Common myeloid progenitor, CD34-positive (primary cell): ENCODE results near the gene ALX4.

ENCODE experiments used
- CTCF ChIA-PET: fragments of 350-600 bp; sonication (Branson Sonifier 250); formaldehyde crosslinking; loops from one replicate; lab custom pipeline; 2021; ENCODE audit warnings: antibody characterized with exemption; lab: Charles Lee
- POLR2A ChIA-PET: fragments of 350-600 bp; sonication (Branson Sonifier 250); formaldehyde crosslinking; loops from one replicate; lab custom pipeline; 2021; ENCODE audit warnings: antibody characterized with exemption; lab: Charles Lee
- DNase-seq, 3 donors: peaks; one replicate each; pipeline versions ENCODE4 v3.0.0 to v3.0.0-alpha.2; 2013
- H3K27ac ChIP-seq, 2 experiments: 1 replicate in 1 of 2; 2 replicates in 1 of 2; pipeline ENCODE4 v1.7.0; 2013; ENCODE audit warnings: inconsistent platforms in 2 of 2, low read length in 2 of 2, mild to moderate bottlenecking in 2 of 2, low read depth in 1 of 2, moderate library complexity in 1 of 2; ENCODE audit not compliant: severe bottlenecking in 2 of 2, insufficient read depth in 1 of 2, poor library complexity in 1 of 2
- H3K27me3 ChIP-seq, 5 experiments: replicated peaks in 2 of 5; 1 replicate in 3 of 5; 2 replicates in 2 of 5; pipeline versions ENCODE4 v1.6.1 to v1.7.0; 2013; ENCODE audit warnings: low read length in 4 of 5, mild to moderate bottlenecking in 2 of 5, moderate library complexity in 2 of 5, inconsistent platforms in 1 of 5; ENCODE audit not compliant: insufficient read depth in 5 of 5, control insufficient read depth in 4 of 5
- H3K36me3 ChIP-seq, 4 experiments: 1 replicate in 2 of 4; 2 replicates in 2 of 4; pipeline versions ENCODE4 v1.6.1 to v1.7.0; 2013; ENCODE audit warnings: low read length in 3 of 4, control low read depth in 1 of 4, mild to moderate bottlenecking in 1 of 4; ENCODE audit not compliant: control insufficient read depth in 4 of 4, insufficient read depth in 4 of 4
- H3K4me1 ChIP-seq, 4 experiments: 1 replicate in 3 of 4; 2 replicates in 1 of 4; pipeline versions ENCODE4 v1.6.1 to v1.7.1; 2013; ENCODE audit warnings: low read length in 3 of 4, mild to moderate bottlenecking in 3 of 4, control low read depth in 1 of 4, inconsistent platforms in 1 of 4, moderate library complexity in 1 of 4; ENCODE audit not compliant: control insufficient read depth in 4 of 4, insufficient read depth in 4 of 4; ENCODE audit errors: control extremely low read depth in 1 of 4
- H3K4me3 ChIP-seq, 7 experiments: 1 replicate in 4 of 7; 2 replicates in 3 of 7; pipeline versions ENCODE4 v1.5.1 to v1.7.0; 2013; ENCODE audit warnings: mild to moderate bottlenecking in 7 of 7, low read length in 6 of 7, moderate library complexity in 6 of 7, inconsistent platforms in 2 of 7, low read depth in 2 of 7, control low read depth in 1 of 7; ENCODE audit not compliant: insufficient read depth in 4 of 7, control insufficient read depth in 1 of 7; ENCODE audit errors: extremely low read depth in 1 of 7
- H3K9me3 ChIP-seq, 5 experiments: 1 replicate in 4 of 5; 2 replicates in 1 of 5; pipeline versions ENCODE4 v1.6.1 to v1.7.1; 2013; ENCODE audit warnings: low read length in 4 of 5, mild to moderate bottlenecking in 2 of 5, inconsistent platforms in 1 of 5, low read depth in 1 of 5, moderate library complexity in 1 of 5; ENCODE audit not compliant: control insufficient read depth in 4 of 5, insufficient read depth in 2 of 5; ENCODE audit errors: control extremely low read depth in 1 of 5
- WGBS: methylation state at CpG from one replicate; pipeline ENCODE4 v1.1.5; 2013; ENCODE audit not compliant: insufficient coverage; 5-methylcytosine and 5-hydroxymethylcytosine counted together

The ALX4 gene

DNA sequence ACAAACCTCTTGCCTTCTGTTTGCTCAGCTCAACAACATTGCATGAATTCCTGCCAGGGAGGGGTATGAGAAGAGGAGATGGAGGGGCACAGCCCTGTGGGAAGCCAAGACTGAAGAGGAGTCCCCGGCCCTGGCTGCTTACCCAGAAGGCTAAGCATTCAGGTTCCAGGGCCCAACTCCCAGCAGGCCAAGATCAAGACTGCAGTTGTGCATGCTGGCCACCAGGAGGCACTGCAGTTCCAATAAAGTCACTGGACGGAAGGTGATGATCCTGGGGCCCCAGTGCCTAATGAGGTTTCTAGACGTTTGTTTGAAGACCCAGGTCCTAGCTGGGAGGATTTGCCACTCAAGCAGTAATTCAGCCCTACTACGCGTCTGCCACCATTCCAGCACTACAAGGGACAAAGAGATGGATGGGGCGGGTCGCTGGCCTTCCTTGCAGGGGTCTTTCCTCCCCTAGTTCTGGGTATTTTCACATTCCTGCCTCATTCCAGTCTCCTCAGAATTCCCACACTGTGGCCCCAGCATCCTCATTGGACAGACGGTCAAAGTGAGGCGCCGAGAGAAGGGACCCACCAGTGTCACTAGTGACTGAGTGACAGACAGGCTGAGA lies 23.6 kb downstream of the ALX4 start:
- Histone ChIP-seq H3K4me1 (no peaks in the 10 kb centered on the region), H3K4me3 (no peak overlapping the region), H3K9me3 (no peaks in the 10 kb centered on the region), H3K27ac (no peak overlapping the region), H3K27me3 (peaks cover 0 to 18% (median 6%) of the 10 kb centered on the region in 5 experiments), H3K36me3 (no peaks in the 10 kb centered on the region)
- WGBS = 80% methylated on average over 6 of the region's 10 CpGs
- ChIA-PET CTCF (interaction anchor here (0.9 to 4.4 kb wide), 11 partner anchors 8 to 260 kb away, joined by 3 to 24 read pairs (median 3); no protein-coding TSS in a partner anchor), POLR2A (no interaction called here)
- DNase-seq = peak; percentile 68 to 77 (median 71)

DNA sequence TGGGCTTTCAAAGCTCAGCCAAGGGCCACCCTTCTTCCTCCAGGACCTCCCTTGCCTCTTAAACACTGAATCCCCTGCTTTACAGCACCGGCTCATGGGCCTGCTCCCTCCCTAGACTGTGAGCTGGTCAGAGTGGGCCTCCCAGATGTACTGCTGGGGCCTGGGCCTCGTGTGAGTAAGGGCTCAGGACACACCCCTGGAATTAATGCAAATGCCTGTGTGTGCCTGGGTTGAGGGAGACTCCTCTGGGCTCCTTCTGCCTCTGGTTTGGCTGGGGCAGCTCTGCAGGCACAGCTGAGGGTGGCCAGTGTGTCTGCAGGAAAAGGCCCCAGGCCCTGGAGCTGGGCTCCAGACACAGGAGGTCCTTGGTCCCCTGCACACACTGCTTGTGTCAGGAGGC lies 24.2 kb downstream of the ALX4 start:
- no peak overlapping the region for H3K4me3 ChIP-seq
- POLR2A ChIA-PET = no interaction called here
- peaks cover 0 to 16% (median 6%) of the 10 kb centered on the region in 5 experiments for H3K27me3 ChIP-seq
- no peaks in the 10 kb centered on the region for H3K9me3 ChIP-seq
- DNase-seq = no peak
- CTCF ChIA-PET = interaction anchor here (0.9 to 4.4 kb wide), 8 partner anchors 8 to 254 kb away, joined by 3 to 24 read pairs (median 4); no protein-coding TSS in a partner anchor
- H3K27ac ChIP-seq = no peak overlapping the region
- H3K36me3 ChIP-seq = no peaks in the 10 kb centered on the region
- no peaks in the 10 kb centered on the region for H3K4me1 ChIP-seq
- 100% methylated on average over 2 of the region's 2 CpGs for WGBS

DNA sequence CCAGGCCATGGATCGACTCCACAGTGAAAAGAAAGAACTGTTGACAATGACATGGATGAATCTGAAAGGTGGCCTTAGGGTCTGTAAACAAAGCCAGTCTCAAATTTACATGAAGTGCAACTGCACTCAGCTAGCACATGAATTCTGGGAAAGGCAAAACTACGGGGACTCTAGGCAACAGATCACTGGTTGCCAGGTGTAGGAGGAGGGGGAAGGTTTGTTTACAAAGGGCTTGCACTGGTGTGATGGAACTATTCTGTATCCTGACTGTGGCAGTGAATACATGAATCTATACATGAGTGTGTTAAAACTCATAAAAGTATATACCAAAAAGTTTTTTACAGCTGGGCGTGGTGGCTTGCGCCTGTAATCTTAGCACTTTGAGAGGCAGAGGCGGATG lies 27.3 kb downstream of the ALX4 start:
- Histone ChIP-seq H3K9me3 (no peaks in the 10 kb centered on the region), H3K27me3 (peaks cover 0 to 6% (median 0%) of the 10 kb centered on the region in 5 experiments), H3K27ac (no peak overlapping the region), H3K36me3 (no peaks in the 10 kb centered on the region), H3K4me3 (no peak overlapping the region), H3K4me1 (no peaks in the 10 kb centered on the region)
- DNase-seq = no peak
- WGBS = 97% methylated on average over 3 of the region's 5 CpGs
- ChIA-PET CTCF (no interaction called here), POLR2A (no interaction called here)

DNA sequence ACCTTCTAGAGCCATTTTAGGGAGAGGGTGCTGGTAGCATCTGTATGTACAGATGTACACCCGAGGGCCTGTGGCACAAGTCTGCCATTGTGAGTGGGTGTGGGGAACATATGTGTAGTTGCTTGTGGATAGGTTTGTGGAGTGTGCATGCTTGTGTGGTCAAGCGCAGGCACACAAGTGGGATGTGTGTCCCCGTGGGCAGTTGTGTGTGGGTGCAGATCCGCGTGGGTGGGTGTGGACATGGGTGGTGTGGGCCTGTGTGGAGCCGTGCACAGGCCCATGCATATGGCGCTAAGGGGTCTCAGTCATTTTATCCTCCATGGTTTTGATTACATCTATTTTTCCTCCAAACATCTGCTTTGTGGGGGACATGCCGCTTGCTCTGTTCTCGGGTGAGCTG lies 28.8 kb downstream of the ALX4 start:
- 93% methylated on average over 4 of the region's 9 CpGs for WGBS
- no peaks in the 10 kb centered on the region for H3K36me3 ChIP-seq
- no peak overlapping the region for H3K27ac ChIP-seq
- peaks cover 0 to 6% (median 0%) of the 10 kb centered on the region in 5 experiments for H3K27me3 ChIP-seq
- DNase-seq = no peak
- no peak overlapping the region for H3K4me3 ChIP-seq
- POLR2A ChIA-PET = interaction anchor here (0.6 kb wide), 1 partner anchor 361 kb away, joined by 3 read pairs; no protein-coding TSS in a partner anchor
- no peaks in the 10 kb centered on the region for H3K4me1 ChIP-seq
- CTCF ChIA-PET = interaction anchor here (0.9 to 1.0 kb wide), 3 partner anchors 243 to 259 kb away, joined by 3 to 4 read pairs (median 3); no protein-coding TSS in a partner anchor
- H3K9me3 ChIP-seq = no peaks in the 10 kb centered on the region

DNA sequence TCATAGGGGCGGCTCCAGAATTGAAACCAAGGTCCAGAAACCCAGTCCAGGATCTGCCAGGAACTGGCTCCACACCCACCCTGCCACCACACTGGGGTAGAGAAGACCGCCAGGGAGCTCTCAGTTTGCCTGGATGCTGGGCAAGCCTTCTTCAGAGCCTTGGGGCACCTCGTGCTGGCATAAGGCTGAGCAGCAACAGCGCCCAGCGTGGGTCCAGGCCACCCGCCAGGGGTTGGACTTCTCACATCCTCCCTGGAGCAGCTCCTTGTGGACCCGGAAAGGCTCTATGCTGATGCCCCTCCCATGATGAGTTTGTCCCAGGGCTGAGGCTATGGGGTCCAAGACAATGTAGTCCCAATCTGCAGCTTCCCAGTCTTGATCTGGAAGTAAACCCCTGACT lies 29.7 kb downstream of the ALX4 start:
- 98% methylated on average over 6 of the region's 7 CpGs for WGBS
- H3K4me1 ChIP-seq = no peaks in the 10 kb centered on the region
- no peaks in the 10 kb centered on the region for H3K36me3 ChIP-seq
- CTCF ChIA-PET = no interaction called here
- POLR2A ChIA-PET = no interaction called here
- no peak for DNase-seq
- H3K27me3 ChIP-seq = peaks cover 0 to 6% (median 0%) of the 10 kb centered on the region in 5 experiments
- H3K4me3 ChIP-seq = no peak overlapping the region
- no peaks in the 10 kb centered on the region for H3K9me3 ChIP-seq
- no peak overlapping the region for H3K27ac ChIP-seq

DNA sequence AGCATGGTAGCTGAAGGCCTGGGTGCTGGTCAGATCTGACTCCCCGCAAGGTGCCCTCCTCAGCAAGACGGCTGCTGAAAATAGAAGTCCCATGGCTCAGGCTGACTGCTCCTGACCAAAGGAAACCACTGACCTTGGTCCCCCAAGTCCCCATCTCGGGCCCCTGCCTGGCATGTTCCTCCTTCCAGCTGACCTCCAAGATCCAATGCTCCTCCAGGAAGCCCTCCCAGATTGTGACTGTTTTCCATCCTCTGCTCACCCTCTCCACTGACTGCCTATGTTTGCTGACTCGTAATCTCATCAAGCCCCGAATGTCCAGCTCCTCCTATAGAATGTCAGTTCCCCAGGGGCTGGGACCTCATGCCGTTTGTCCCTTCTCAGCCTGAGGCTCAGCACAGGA lies 30.5 kb downstream of the ALX4 start:
- Histone ChIP-seq H3K27ac (no peak overlapping the region), H3K4me1 (no peaks in the 10 kb centered on the region), H3K4me3 (no peak overlapping the region), H3K27me3 (peaks cover 0 to 6% (median 0%) of the 10 kb centered on the region in 5 experiments), H3K9me3 (peaks cover 0 to 4% (median under 1%) of the 10 kb centered on the region in 5 experiments), H3K36me3 (no peaks in the 10 kb centered on the region)
- 89% methylated on average over 5 of the region's 6 CpGs for WGBS
- POLR2A ChIA-PET = no interaction called here
- no peak for DNase-seq
- CTCF ChIA-PET = no interaction called here
